GM21515 (cell line): Measurements from ENCODE around the gene TNS4.

Source experiments
- ATAC-seq: cut with Tn5 transposase; IDR thresholded peaks from one replicate; pipeline ENCODE4 v1.9.1; 2021; ENCODE audit not compliant: unreplicated experiment

TNS4 gene

GRCh38 chr17:40442392-40443195, 58.8 kb downstream of the TNS4 start:
- ATAC-seq = no peak

DNA sequence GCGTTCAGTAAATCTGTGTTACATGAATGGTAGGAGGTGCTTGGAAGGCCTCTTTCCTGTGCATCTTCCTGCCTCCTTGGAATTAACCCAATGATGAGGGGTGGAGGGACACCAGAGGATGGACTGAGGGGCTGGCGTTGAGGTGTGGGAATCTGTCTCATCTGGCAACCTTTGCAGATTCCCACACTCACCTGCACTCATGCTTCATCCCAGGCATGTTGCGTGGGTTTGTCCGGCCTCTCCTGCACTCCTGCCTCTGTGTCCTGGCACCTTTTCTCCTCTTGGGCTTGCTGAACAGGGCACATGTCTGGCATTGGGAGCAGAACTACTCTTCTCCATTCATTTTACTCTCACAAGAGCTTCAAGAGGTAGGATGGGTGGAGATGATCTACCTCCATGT, 61.3 kb downstream of the TNS4 start:
- no peak for ATAC-seq

- ATAC-seq = no peak
Observed at GRCh38 chr17:40437095-40437732, 64.2 kb downstream of the TNS4 start.

- ATAC-seq = no peak
Observed at GRCh38 chr17:40436636-40437035, 64.8 kb downstream of the TNS4 start.

- no peak for ATAC-seq
Observed at GRCh38 chr17:40433551-40434415, 67.6 kb downstream of the TNS4 start.

GRCh38 chr17:40432864-40433528, 68.4 kb downstream of the TNS4 start:
- ATAC-seq = no peak

- no peak for ATAC-seq
Observed at GRCh38 chr17:40431231-40431602, 70.2 kb downstream of the TNS4 start.

DNA sequence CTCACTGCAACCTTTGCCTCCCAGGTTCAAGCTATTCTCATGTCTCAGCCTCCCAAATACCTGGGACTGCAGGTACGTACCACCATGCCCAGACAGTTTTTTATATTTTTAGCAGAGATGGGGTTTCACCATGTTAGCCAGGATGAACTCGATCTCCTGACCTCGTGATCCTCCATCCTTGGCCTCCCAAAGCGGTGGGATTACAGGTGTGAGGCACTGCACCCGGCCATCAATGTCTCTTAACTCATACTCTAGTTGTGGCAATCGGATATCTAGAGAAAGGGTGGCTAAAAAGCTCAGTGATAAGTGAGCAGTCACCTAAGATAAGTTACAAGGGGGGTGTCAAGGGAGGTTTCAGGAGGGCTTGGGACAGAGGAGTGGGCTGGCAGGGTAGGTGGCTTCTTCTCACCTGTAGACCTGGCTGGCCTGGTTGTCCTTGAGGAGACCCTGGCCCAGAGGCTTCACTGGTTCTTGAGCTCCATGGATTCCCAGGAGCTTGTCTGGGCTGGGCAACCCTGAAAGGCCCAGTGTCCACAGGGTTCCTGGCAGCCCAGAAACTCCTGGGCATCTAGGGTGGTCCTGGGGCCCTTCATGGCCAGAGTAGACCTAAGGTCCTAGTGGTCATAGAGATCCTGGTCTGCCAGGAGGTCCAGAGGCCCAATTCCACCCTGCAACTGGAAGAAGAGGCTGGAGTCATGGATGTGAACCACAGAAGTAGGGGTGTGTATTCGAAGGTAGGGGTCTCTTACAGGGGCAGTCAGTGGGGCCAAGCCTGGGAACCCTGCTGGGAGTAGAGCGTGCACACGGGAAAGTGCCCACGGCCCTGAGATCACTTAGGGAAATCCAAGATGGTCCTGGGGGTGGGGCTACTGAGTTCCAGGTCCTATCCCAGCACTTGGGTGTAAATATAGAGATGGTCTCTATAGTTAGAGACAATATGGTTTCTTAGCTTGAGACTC, 70.9 kb downstream of the TNS4 start:
- ATAC-seq = no peak

- no peak for ATAC-seq
Observed at GRCh38 chr17:40427002-40427491, 74.4 kb downstream of the TNS4 start.
